ENCODE measurements around the gene SLC47A2. TPM values are rescaled to one million over a fixed set of nuclear protein-coding genes. Genes with fewer than 3 reads are reported as not detected.

The SLC47A2 gene
- total and polyA plus RNA-seq, 2 of the 13 experiments (the other 11 are each of a cell fraction or from before 2014, with no cell fraction given), result 0.04 TPM; not detected in 1

GRCh38 chr17:19733953-19734526 lies 17.7 kb upstream of the SLC47A2 start (continued):
- TF ChIP-seq ZNF546 (CRISPR knock-in tag; conservative IDR thresholded peaks at IDR 0.05), result no peak
- peak; percentile 84 for TF ChIP-seq FOXO1 (CRISPR knock-in tag; IDR thresholded peaks at IDR 0.05)
- peak; percentile 30; the same call in 1 of the 2 replicates for TF ChIP-seq KDM4B (CRISPR knock-in tag; IDR thresholded peaks at IDR 0.05)
- peak; percentile 86 for TF ChIP-seq NR2F6 (IDR thresholded peaks at IDR 0.05)
- peak; percentile 87 for TF ChIP-seq NR2F6 (CRISPR knock-in tag; IDR thresholded peaks at IDR 0.05)
- TF ChIP-seq ZNF331 (CRISPR knock-in tag; IDR thresholded peaks at IDR 0.05), result peak; percentile 50; the same call in 1 of the 2 replicates
- no peak for TF ChIP-seq MTA3 (CRISPR knock-in tag; IDR thresholded peaks at IDR 0.05)
- TF ChIP-seq HMG20B (CRISPR knock-in tag; conservative IDR thresholded peaks at IDR 0.05), result peak; percentile 85
- no peak for TF ChIP-seq TOPORS (CRISPR knock-in tag; IDR thresholded peaks at IDR 0.05)
- TF ChIP-seq, protein P1, sequence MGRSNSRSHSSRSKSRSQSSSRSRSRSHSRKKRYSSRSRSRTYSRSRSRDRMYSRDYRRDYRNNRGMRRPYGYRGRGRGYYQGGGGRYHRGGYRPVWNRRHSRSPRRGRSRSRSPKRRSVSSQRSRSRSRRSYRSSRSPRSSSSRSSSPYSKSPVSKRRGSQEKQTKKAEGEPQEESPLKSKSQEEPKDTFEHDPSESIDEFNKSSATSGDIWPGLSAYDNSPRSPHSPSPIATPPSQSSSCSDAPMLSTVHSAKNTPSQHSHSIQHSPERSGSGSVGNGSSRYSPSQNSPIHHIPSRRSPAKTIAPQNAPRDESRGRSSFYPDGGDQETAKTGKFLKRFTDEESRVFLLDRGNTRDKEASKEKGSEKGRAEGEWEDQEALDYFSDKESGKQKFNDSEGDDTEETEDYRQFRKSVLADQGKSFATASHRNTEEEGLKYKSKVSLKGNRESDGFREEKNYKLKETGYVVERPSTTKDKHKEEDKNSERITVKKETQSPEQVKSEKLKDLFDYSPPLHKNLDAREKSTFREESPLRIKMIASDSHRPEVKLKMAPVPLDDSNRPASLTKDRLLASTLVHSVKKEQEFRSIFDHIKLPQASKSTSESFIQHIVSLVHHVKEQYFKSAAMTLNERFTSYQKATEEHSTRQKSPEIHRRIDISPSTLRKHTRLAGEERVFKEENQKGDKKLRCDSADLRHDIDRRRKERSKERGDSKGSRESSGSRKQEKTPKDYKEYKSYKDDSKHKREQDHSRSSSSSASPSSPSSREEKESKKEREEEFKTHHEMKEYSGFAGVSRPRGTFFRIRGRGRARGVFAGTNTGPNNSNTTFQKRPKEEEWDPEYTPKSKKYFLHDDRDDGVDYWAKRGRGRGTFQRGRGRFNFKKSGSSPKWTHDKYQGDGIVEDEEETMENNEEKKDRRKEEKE (IDR thresholded peaks at IDR 0.05), result no peak
- TF ChIP-seq NFKBIZ (CRISPR knock-in tag; IDR thresholded peaks at IDR 0.05), result peak; percentile 38; the same call in 1 of the 2 replicates
- TF ChIP-seq HNF4G (IDR thresholded peaks at IDR 0.05; ENCODE audit: borderline replicate concordance, low read depth, low read length), result peak; percentile 85
- peak; percentile 76; the same call in 1 of the 2 replicates for TF ChIP-seq HNF4G (CRISPR knock-in tag; IDR thresholded peaks at IDR 0.05; ENCODE audit: borderline replicate concordance, low read depth)
- no peak for TF ChIP-seq IKZF1 (IDR thresholded peaks at IDR 0.05)
- TF ChIP-seq ZFY (CRISPR knock-in tag; IDR thresholded peaks at IDR 0.05), result peak; percentile 29; the same call in 1 of the 2 replicates
- peak; percentile 50; the same call in 1 of the 2 replicates for TF ChIP-seq ZSCAN9 (CRISPR knock-in tag; IDR thresholded peaks at IDR 0.05; ENCODE audit: borderline replicate concordance)
- TF ChIP-seq TCF7L2 (IDR thresholded peaks at IDR 0.05; ENCODE audit: low read depth, low read length), result peak; percentile 40; the same call in 1 of the 2 replicates
- peak; percentile 68 for TF ChIP-seq SP5 (CRISPR knock-in tag; IDR thresholded peaks at IDR 0.05; ENCODE audit: borderline replicate concordance, low read depth)
- no peak for TF ChIP-seq ZNF3 (CRISPR knock-in tag; IDR thresholded peaks at IDR 0.05)
- no peak for TF ChIP-seq PRMT3 (CRISPR knock-in tag; IDR thresholded peaks at IDR 0.05; ENCODE audit: borderline replicate concordance, low read depth)
- peak; percentile 68 for TF ChIP-seq FOXP1 (IDR thresholded peaks at IDR 0.05)
- peak; percentile 96 for TF ChIP-seq FOXP1 (CRISPR knock-in tag; IDR thresholded peaks at IDR 0.05)
- no peak for TF ChIP-seq HOXA9 (CRISPR knock-in tag; IDR thresholded peaks at IDR 0.05; ENCODE audit: borderline replicate concordance)
- peak; percentile 92 for TF ChIP-seq BCL6 (CRISPR knock-in tag; IDR thresholded peaks at IDR 0.05)
- TF ChIP-seq ZNF143 (CRISPR knock-in tag; IDR thresholded peaks at IDR 0.05), result no peak
- TF ChIP-seq, protein P2, sequence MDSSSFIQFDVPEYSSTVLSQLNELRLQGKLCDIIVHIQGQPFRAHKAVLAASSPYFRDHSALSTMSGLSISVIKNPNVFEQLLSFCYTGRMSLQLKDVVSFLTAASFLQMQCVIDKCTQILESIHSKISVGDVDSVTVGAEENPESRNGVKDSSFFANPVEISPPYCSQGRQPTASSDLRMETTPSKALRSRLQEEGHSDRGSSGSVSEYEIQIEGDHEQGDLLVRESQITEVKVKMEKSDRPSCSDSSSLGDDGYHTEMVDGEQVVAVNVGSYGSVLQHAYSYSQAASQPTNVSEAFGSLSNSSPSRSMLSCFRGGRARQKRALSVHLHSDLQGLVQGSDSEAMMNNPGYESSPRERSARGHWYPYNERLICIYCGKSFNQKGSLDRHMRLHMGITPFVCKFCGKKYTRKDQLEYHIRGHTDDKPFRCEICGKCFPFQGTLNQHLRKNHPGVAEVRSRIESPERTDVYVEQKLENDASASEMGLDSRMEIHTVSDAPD (CRISPR knock-in tag; IDR thresholded peaks at IDR 0.05), result peak; percentile 65; the same call in 1 of the 2 replicates
- no peak for TF ChIP-seq ZBTB42 (CRISPR knock-in tag; IDR thresholded peaks at IDR 0.05)
- no peak for TF ChIP-seq BRD4 (CRISPR knock-in tag; IDR thresholded peaks at IDR 0.05)
- TF ChIP-seq EEA1 (CRISPR knock-in tag; IDR thresholded peaks at IDR 0.05; ENCODE audit: borderline replicate concordance), result no peak
- TF ChIP-seq ZNF30 (CRISPR knock-in tag; IDR thresholded peaks at IDR 0.05), result no peak
- peak; percentile 65; the same call in 1 of the 2 replicates for TF ChIP-seq ZNF430 (CRISPR knock-in tag; IDR thresholded peaks at IDR 0.05)
- TF ChIP-seq RXRA (CRISPR knock-in tag; IDR thresholded peaks at IDR 0.05), result peak; percentile 57; the same call in 1 of the 2 replicates
- TF ChIP-seq ZNF251 (CRISPR knock-in tag; IDR thresholded peaks at IDR 0.05), result no peak
